Astrocyte (in vitro differentiated cells and primary cell): ENCODE measurements around the gene PNPLA2. TPM values are rescaled to one million over a fixed set of nuclear protein-coding genes. Genes with fewer than 3 reads are reported as not detected.
A peak's percentile ranks its signal among the peaks of the same experiment; 100 is the strongest.

Experiments
- DNase-seq: peaks from one replicate; pipeline ENCODE4 v3.0.0-alpha.2; 2010; ENCODE audit warnings: low read depth
- FAIRE-seq: peaks from 2 replicates; lab custom pipeline; 2011; peaks lifted over from hg19 to GRCh38; lab: Jason Lieb, UNC
- H2AFZ ChIP-seq: 2 replicates; pipeline ENCODE4 v1.6.0; 2012; ENCODE audit warnings: low read depth, low read length, inconsistent platforms
- H3K27ac ChIP-seq: 2 replicates; pipeline ENCODE4 v1.5.1; 2011; ENCODE audit warnings: low read depth, low read length, inconsistent platforms
- H3K27me3 ChIP-seq: 2 replicates; pipeline ENCODE4 v1.6.0; 2011; ENCODE audit warnings: low read length, inconsistent platforms; ENCODE audit not compliant: insufficient read depth
- H3K36me3 ChIP-seq: 2 replicates; pipeline ENCODE4 v1.5.1; 2011; ENCODE audit warnings: low read length, inconsistent platforms; ENCODE audit not compliant: insufficient read depth
- H3K4me1 ChIP-seq: 2 replicates; pipeline ENCODE4 v1.5.1; 2011; ENCODE audit warnings: low read length, inconsistent platforms; ENCODE audit not compliant: insufficient read depth
- H3K4me2 ChIP-seq: 2 replicates; pipeline ENCODE4 v1.6.0; 2012; ENCODE audit warnings: low read length, inconsistent platforms
- H3K4me3 ChIP-seq: 2 replicates; pipeline ENCODE4 v1.5.1; 2011; ENCODE audit warnings: low read depth, mild to moderate bottlenecking, low read length, inconsistent platforms; ENCODE audit not compliant: insufficient read depth
- H3K79me2 ChIP-seq: 2 replicates; pipeline ENCODE4 v1.6.0; 2012; ENCODE audit warnings: mild to moderate bottlenecking, low read length, inconsistent platforms; ENCODE audit not compliant: insufficient read depth
- H3K9ac ChIP-seq: 2 replicates; pipeline ENCODE4 v1.6.0; 2012; ENCODE audit warnings: mild to moderate bottlenecking, low read length, inconsistent platforms
- H3K9me3 ChIP-seq: 2 replicates; pipeline ENCODE4 v1.5.1; 2012; ENCODE audit warnings: low read depth, mild to moderate bottlenecking, low read length, inconsistent platforms; ENCODE audit not compliant: insufficient read depth
- H4K20me1 ChIP-seq: 2 replicates; pipeline ENCODE4 v1.6.0; 2012; ENCODE audit warnings: low read length, inconsistent platforms; ENCODE audit not compliant: insufficient read depth
- H3K27ac Mint-ChIP-seq: one replicate; pipeline ENCODE4 v1.8.0; 2021; ENCODE audit warnings: mild to moderate bottlenecking, mixed read lengths; ENCODE audit not compliant: unreplicated experiment
- H3K27me3 Mint-ChIP-seq: one replicate; pipeline ENCODE4 v1.8.0; 2021; ENCODE audit warnings: low read depth, mixed read lengths; ENCODE audit not compliant: unreplicated experiment
- H3K36me3 Mint-ChIP-seq: one replicate; pipeline ENCODE4 v1.8.0; 2021; ENCODE audit warnings: low read depth, mixed read lengths; ENCODE audit not compliant: unreplicated experiment
- H3K4me1 Mint-ChIP-seq: one replicate; pipeline ENCODE4 v1.8.0; 2021; ENCODE audit warnings: low read depth, mixed read lengths; ENCODE audit not compliant: unreplicated experiment
- H3K4me3 Mint-ChIP-seq: one replicate; pipeline ENCODE4 v1.8.0; 2021; ENCODE audit warnings: mild to moderate bottlenecking, moderate library complexity, mixed read lengths; ENCODE audit not compliant: unreplicated experiment
- H3K9me3 Mint-ChIP-seq: one replicate; pipeline ENCODE4 v1.8.0; 2021; ENCODE audit warnings: mild to moderate bottlenecking, mixed read lengths; ENCODE audit not compliant: unreplicated experiment
- EZH2 ChIP-seq: IDR thresholded peaks from 2 replicates; pipeline ENCODE4 v1.6.1; 2012; ENCODE audit warnings: mild to moderate bottlenecking, low read length, inconsistent platforms; ENCODE audit not compliant: insufficient read depth
- total RNA-seq: library from RNA; stranded (reverse); gene quantifications from 2 replicates; pipeline ENCODE4 v1.2.1, GENCODE V29; 2021
- TF ChIP-seq, protein P1 (sequence below): IDR thresholded peaks from 2 replicates; pipeline ENCODE4 v1.5.1; 2011; ENCODE audit warnings: low read depth, mild to moderate bottlenecking, inconsistent platforms, low read length, moderate library complexity; ENCODE audit not compliant: insufficient read depth

The PNPLA2 gene
- total RNA-seq, 1 donor from 2014 or later = 46.8 TPM

DNA sequence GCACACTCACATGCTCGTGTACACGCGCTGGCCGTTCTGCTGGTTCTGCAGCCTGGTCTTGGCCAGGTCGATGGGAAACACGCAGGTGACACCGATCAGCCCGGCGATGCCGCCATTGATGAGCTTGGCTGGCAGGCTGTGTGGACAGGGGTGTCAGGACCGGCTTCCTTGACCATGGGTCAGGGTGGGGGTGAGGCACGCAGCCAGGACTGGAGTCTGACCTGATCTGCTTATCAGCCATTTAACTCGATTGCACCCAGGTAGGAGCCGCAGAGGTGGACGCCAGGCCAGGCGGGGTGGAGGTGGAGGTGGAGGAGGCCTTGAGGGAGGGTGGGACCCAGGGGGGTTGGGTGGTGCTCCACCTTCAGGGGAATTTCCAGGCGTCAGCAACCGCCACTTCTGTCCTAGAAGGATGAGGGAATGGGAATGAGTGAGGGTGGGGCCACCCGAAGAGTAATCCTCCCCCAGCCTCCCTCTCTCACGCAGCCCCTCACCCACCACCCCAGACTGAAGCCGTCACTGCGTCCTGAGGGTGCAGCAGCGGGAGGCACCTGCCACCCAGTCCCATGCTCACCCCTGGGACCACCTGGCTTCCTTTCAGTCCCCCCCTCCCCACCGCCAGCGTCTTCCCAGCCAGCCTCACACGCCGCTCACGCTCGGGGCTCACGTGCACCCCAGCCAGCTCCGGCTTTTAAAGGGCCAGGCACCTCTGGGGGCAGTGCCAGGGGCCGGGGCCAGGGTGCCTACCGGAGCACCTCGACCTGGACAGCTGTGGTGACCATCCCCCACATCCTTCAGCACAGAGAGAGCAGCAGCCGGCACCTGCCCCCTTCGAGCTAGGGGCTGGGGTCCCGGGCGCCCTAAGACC is 23.7 kb upstream of the PNPLA2 start:
- no peak for DNase-seq
- H3K79me2 ChIP-seq = peaks cover 4% of the 10 kb centered on the region
- no peak overlapping the region for H3K27ac ChIP-seq
- H3K4me3 Mint-ChIP-seq = no peak overlapping the region
- no peaks in the 10 kb centered on the region for H3K36me3 ChIP-seq
- TF ChIP-seq, protein P1, sequence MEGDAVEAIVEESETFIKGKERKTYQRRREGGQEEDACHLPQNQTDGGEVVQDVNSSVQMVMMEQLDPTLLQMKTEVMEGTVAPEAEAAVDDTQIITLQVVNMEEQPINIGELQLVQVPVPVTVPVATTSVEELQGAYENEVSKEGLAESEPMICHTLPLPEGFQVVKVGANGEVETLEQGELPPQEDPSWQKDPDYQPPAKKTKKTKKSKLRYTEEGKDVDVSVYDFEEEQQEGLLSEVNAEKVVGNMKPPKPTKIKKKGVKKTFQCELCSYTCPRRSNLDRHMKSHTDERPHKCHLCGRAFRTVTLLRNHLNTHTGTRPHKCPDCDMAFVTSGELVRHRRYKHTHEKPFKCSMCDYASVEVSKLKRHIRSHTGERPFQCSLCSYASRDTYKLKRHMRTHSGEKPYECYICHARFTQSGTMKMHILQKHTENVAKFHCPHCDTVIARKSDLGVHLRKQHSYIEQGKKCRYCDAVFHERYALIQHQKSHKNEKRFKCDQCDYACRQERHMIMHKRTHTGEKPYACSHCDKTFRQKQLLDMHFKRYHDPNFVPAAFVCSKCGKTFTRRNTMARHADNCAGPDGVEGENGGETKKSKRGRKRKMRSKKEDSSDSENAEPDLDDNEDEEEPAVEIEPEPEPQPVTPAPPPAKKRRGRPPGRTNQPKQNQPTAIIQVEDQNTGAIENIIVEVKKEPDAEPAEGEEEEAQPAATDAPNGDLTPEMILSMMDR = no peak
- TF ChIP-seq EZH2 = no peak
- FAIRE-seq = no peak
- H4K20me1 ChIP-seq = peaks cover 54% of the 10 kb centered on the region
- H3K36me3 Mint-ChIP-seq = peaks cover 2% of the 10 kb centered on the region
- no peaks in the 10 kb centered on the region for H3K9me3 ChIP-seq
- no peak overlapping the region for H3K4me3 ChIP-seq
- no peak overlapping the region for H3K27ac Mint-ChIP-seq
- H3K9ac ChIP-seq = peak overlapping the region; percentile 72
- no peaks in the 10 kb centered on the region for H3K4me1 Mint-ChIP-seq
- peak overlapping the region; percentile 96 for H3K4me2 ChIP-seq
- peaks cover 16% of the 10 kb centered on the region for H3K4me1 ChIP-seq
- no peaks in the 10 kb centered on the region for H3K27me3 ChIP-seq
- no peaks in the 10 kb centered on the region for H3K27me3 Mint-ChIP-seq
- H2AFZ ChIP-seq = no peak overlapping the region
- no peaks in the 10 kb centered on the region for H3K9me3 Mint-ChIP-seq

DNA sequence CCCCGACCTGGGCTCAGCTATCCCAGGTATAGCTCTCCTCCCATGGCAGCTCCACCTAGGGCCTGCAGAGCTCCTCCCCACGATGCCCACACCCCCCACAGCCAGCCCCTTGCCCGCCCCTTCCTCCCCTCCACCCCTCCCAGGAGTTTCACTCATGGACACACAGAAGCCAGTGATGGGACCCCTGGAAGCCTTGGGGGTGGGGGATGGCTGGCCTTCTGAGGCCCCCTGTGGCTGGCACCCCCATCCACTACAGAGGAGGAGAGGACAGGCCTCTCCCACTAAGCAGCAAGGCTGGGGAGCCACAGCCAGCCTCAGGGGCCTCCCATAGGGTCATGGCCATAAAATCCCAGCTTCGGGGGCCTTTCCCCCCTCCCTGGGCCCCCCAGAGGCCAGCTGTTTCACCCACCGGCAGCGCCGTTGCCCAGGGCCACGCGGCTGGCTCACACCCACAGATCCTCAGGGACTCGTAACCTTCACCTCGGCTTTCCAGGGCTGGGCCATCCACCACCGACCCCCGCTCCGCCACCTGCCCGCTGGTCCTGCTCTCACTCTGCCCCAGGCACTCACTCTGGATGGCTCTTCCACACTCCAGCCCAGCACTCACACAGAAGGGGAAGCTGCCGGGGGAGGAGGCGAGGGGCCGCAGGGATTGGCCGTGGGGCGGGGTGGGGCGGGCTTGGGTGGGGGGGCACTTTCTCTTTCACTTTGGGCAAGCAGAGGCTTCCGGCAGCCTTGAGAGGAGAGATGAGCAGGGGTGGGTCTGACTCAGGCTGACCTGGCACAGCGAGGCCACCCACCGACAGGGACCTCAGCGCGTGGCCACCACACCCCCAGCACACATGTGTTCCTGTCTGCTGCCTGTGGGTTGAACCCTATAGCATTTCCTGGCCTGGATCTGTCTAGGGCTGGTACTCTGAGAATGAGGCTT is 22.8 kb upstream of the PNPLA2 start:
- Histone ChIP-seq H3K4me1 (peaks cover 16% of the 10 kb centered on the region), H3K36me3 (no peaks in the 10 kb centered on the region), H3K9ac (peak overlapping the region; percentile 86), H3K4me3 (peak overlapping the region; percentile 77), H3K27me3 (no peaks in the 10 kb centered on the region), H3K79me2 (peaks cover 4% of the 10 kb centered on the region), H3K9me3 (no peaks in the 10 kb centered on the region), H2AFZ (no peak overlapping the region), H3K4me2 (peak overlapping the region; percentile 96), H4K20me1 (peaks cover 53% of the 10 kb centered on the region), H3K27ac (peak overlapping the region; percentile 81)
- H3K4me1 Mint-ChIP-seq = no peaks in the 10 kb centered on the region
- H3K9me3 Mint-ChIP-seq = no peaks in the 10 kb centered on the region
- peaks cover 2% of the 10 kb centered on the region for H3K36me3 Mint-ChIP-seq
- TF ChIP-seq, protein P1 = no peak
- TF ChIP-seq EZH2 = no peak
- peak overlapping the region; percentile 34 for H3K27ac Mint-ChIP-seq
- DNase-seq = peak; percentile 61
- no peak for FAIRE-seq
- H3K27me3 Mint-ChIP-seq = no peaks in the 10 kb centered on the region
- peak overlapping the region; percentile 67 for H3K4me3 Mint-ChIP-seq
